IPS DF 4.7 (cell line): ENCODE measurements around the gene AP2A1.

Experiments
- DNase-seq: peaks from one replicate; pipeline ENCODE4 v3.0.0-alpha.2; 2013; ENCODE audit warnings: low spot score; ENCODE audit errors: extremely low read depth

AP2A1 gene

GRCh38 chr19:49766007-49766929 lies 533 bp upstream of the AP2A1 start:
- peak; percentile 99 for DNase-seq

GRCh38 chr19:49767381-49767780 lies 580 bp downstream of the AP2A1 start:
- DNase-seq: no peak

GRCh38 chr19:49767967-49768581 lies 1.3 kb downstream of the AP2A1 start:
- no peak for DNase-seq

- DNase-seq: no peak
Observed at GRCh38 chr19:49770529-49770928, 3.7 kb downstream of the AP2A1 start.

- DNase-seq: no peak
Observed at GRCh38 chr19:49771674-49772139, 4.9 kb downstream of the AP2A1 start.

GRCh38 chr19:49772850-49773432 lies 6.1 kb downstream of the AP2A1 start:
- no peak for DNase-seq

- no peak for DNase-seq
Observed at GRCh38 chr19:49773663-49774350, 7.0 kb downstream of the AP2A1 start.

- DNase-seq: no peak
Observed at GRCh38 chr19:49774969-49775368, 8.2 kb downstream of the AP2A1 start.

GRCh38 chr19:49775742-49776370 lies 9.1 kb downstream of the AP2A1 start:
- DNase-seq: no peak

GRCh38 chr19:49776371-49776764 lies 9.6 kb downstream of the AP2A1 start:
- DNase-seq: no peak

- DNase-seq: no peak
Observed at GRCh38 chr19:49779731-49780555, 13.1 kb downstream of the AP2A1 start.

- no peak for DNase-seq
Observed at GRCh38 chr19:49780861-49781260, 14.1 kb downstream of the AP2A1 start.

GRCh38 chr19:49781394-49781793 lies 14.6 kb downstream of the AP2A1 start:
- DNase-seq: no peak

- no peak for DNase-seq
Observed at GRCh38 chr19:49782515-49782914, 15.7 kb downstream of the AP2A1 start.

- DNase-seq: no peak
Observed at GRCh38 chr19:49786376-49786820, 19.6 kb downstream of the AP2A1 start.

GRCh38 chr19:49787746-49788145 lies 20.9 kb downstream of the AP2A1 start:
- no peak for DNase-seq

GRCh38 chr19:49788857-49789256 lies 22.1 kb downstream of the AP2A1 start:
- no peak for DNase-seq

- no peak for DNase-seq
Observed at GRCh38 chr19:49790866-49791265, 24.1 kb downstream of the AP2A1 start.

GRCh38 chr19:49791776-49792445 lies 25.1 kb downstream of the AP2A1 start:
- no peak for DNase-seq
